ENCODE data around the gene DUSP3. TPM values are rescaled to one million over a fixed set of nuclear protein-coding genes. Genes with fewer than 3 reads are reported as not detected.

The DUSP3 gene
- total RNA-seq, 1 experiment from 2014 or later: 38.4 TPM

- no peaks in the 10 kb centered on the region for H4K20me1 ChIP-seq (ENCODE audit: insufficient read depth)
- no peaks in the 10 kb centered on the region for H3K79me2 ChIP-seq (ENCODE audit: low read depth)
- no peaks in the 10 kb centered on the region for H3K9me3 ChIP-seq (ENCODE audit: insufficient read depth, low read depth)
- no peaks in the 10 kb centered on the region for H3K9me2 ChIP-seq (ENCODE audit: insufficient read depth)
- ChIA-PET POLR2A (ENCODE audit: unreplicated experiment) (no interaction called here), CTCF (no interaction called here)
- TF ChIP-seq EZH2 (IDR thresholded peaks at IDR 0.05; ENCODE audit: low read depth): no peak
- no peak for TF ChIP-seq CTCF (conservative IDR thresholded peaks at IDR 0.05)
- no peak overlapping the region for H3K4me3 ChIP-seq
- no peak overlapping the region for H3K4me2 ChIP-seq
- peaks cover 26% of the 10 kb centered on the region; the same call in 1 of the 2 replicates for H3F3A ChIP-seq (ENCODE audit: insufficient read depth, low read depth)
- no peak overlapping the region for H3K27ac ChIP-seq
- no peaks in the 10 kb centered on the region for H3K27me3 ChIP-seq (ENCODE audit: insufficient read depth, low read depth)
- no TSS peak for BruUV-seq (replicated peaks)
- H2AFZ ChIP-seq: no peak overlapping the region
- H3K36me3 ChIP-seq (ENCODE audit: low read depth): peaks cover 4% of the 10 kb centered on the region; the same call in 1 of the 2 replicates
- H3K4me1 ChIP-seq (replicated peaks; ENCODE audit: insufficient read depth): no peaks in the 10 kb centered on the region
- no peak for DNase-seq
- intact Hi-C loops (cut with micrococcal nuclease; ENCODE audit: unreplicated experiment): no loop called here
Measured at GRCh38 chr17:43769859-43770258, 8.9 kb downstream of the DUSP3 start.

- peaks cover 4% of the 10 kb centered on the region; the same call in 1 of the 2 replicates for H3K36me3 ChIP-seq (ENCODE audit: low read depth)
- ChIA-PET CTCF (no interaction called here), POLR2A (ENCODE audit: unreplicated experiment) (no interaction called here)
- H3K9me2 ChIP-seq (ENCODE audit: insufficient read depth): no peaks in the 10 kb centered on the region
- no peak overlapping the region for H2AFZ ChIP-seq
- intact Hi-C loops (cut with micrococcal nuclease; ENCODE audit: unreplicated experiment): no loop called here
- H3K4me2 ChIP-seq: no peak overlapping the region
- no peak for DNase-seq
- peaks cover 26% of the 10 kb centered on the region; the same call in 1 of the 2 replicates for H3F3A ChIP-seq (ENCODE audit: insufficient read depth, low read depth)
- no peaks in the 10 kb centered on the region for H3K9me3 ChIP-seq (ENCODE audit: insufficient read depth, low read depth)
- H3K27ac ChIP-seq: no peak overlapping the region
- H3K79me2 ChIP-seq (ENCODE audit: low read depth): no peaks in the 10 kb centered on the region
- TF ChIP-seq EZH2 (IDR thresholded peaks at IDR 0.05; ENCODE audit: low read depth): no peak
- no peak for TF ChIP-seq CTCF (conservative IDR thresholded peaks at IDR 0.05)
- no peaks in the 10 kb centered on the region for H3K27me3 ChIP-seq (ENCODE audit: insufficient read depth, low read depth)
- H3K4me1 ChIP-seq (replicated peaks; ENCODE audit: insufficient read depth): no peaks in the 10 kb centered on the region
- no peaks in the 10 kb centered on the region for H4K20me1 ChIP-seq (ENCODE audit: insufficient read depth)
- H3K4me3 ChIP-seq: no peak overlapping the region
- no TSS peak for BruUV-seq (replicated peaks)
Measured at GRCh38 chr17:43769426-43769825, 9.4 kb downstream of the DUSP3 start.

- no peak for DNase-seq
- Histone ChIP-seq H3K4me3 (no peak overlapping the region), H3K36me3 (ENCODE audit: low read depth) (peaks cover 4% of the 10 kb centered on the region; the same call in 1 of the 2 replicates), H2AFZ (no peak overlapping the region), H3K9me2 (ENCODE audit: insufficient read depth) (no peaks in the 10 kb centered on the region), H4K20me1 (ENCODE audit: insufficient read depth) (no peaks in the 10 kb centered on the region), H3K27ac (no peak overlapping the region), H3F3A (ENCODE audit: insufficient read depth, low read depth) (peaks cover 26% of the 10 kb centered on the region; the same call in 1 of the 2 replicates), H3K27me3 (ENCODE audit: insufficient read depth, low read depth) (no peaks in the 10 kb centered on the region), H3K9me3 (ENCODE audit: insufficient read depth, low read depth) (no peaks in the 10 kb centered on the region), H3K4me1 (replicated peaks; ENCODE audit: insufficient read depth) (no peaks in the 10 kb centered on the region), H3K79me2 (ENCODE audit: low read depth) (no peaks in the 10 kb centered on the region), H3K4me2 (no peak overlapping the region)
- ChIA-PET CTCF (no interaction called here), POLR2A (ENCODE audit: unreplicated experiment) (no interaction called here)
- BruUV-seq (replicated peaks): no TSS peak
- intact Hi-C loops (cut with micrococcal nuclease; ENCODE audit: unreplicated experiment): no loop called here
- TF ChIP-seq CTCF (conservative IDR thresholded peaks at IDR 0.05): no peak
- TF ChIP-seq EZH2 (IDR thresholded peaks at IDR 0.05; ENCODE audit: low read depth): no peak
Measured at GRCh38 chr17:43768943-43769342, 9.8 kb downstream of the DUSP3 start.

Data from PC-9 (cell line).